ENCODE data around the gene PDPK1.
"Not testable (repeated sequence)": the region's sequence is repeated elsewhere in the genome, so short reads cannot be mapped to it uniquely, and the experiment has no call there.

The PDPK1 gene

DNA sequence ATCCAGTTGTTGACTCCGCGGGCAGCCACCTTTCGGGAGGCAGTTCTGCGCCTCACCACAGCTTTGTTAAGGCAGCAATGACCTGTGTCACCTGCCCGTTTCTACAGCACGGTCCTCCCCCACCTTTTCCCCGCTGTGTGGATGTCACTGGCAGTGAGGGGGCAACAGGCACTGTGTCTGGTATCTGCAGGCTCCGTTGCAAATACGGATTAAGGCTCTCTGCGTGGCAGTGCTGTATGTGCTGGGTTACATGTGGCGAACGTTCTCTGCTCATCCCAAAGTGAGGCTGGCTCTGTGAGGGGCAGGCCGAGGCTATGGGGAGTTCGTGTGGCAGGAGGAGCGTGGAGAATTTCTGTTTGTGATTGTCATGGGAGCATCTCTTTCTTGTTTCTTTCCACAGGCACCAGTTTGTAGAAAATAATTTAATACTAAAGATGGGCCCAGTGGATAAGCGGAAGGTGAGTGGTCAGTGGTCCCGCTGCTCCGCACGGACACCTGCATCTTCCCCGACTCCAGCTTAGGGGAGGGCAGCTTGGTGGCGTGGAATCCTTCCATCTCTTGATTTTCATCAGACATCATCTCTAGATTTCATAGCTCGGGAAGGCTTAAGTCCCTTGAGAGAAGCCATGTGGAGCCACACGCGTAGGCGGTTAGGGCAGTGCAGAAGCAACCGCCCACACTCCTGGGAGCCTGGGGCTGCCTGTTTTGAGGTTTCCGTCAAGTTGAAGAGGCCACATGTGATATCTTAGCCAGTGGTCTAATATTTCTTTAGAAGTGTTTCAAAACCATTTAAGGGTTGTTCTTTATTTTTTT, 57.8 kb downstream of the PDPK1 start:
- no peak for FAIRE-seq

DNA sequence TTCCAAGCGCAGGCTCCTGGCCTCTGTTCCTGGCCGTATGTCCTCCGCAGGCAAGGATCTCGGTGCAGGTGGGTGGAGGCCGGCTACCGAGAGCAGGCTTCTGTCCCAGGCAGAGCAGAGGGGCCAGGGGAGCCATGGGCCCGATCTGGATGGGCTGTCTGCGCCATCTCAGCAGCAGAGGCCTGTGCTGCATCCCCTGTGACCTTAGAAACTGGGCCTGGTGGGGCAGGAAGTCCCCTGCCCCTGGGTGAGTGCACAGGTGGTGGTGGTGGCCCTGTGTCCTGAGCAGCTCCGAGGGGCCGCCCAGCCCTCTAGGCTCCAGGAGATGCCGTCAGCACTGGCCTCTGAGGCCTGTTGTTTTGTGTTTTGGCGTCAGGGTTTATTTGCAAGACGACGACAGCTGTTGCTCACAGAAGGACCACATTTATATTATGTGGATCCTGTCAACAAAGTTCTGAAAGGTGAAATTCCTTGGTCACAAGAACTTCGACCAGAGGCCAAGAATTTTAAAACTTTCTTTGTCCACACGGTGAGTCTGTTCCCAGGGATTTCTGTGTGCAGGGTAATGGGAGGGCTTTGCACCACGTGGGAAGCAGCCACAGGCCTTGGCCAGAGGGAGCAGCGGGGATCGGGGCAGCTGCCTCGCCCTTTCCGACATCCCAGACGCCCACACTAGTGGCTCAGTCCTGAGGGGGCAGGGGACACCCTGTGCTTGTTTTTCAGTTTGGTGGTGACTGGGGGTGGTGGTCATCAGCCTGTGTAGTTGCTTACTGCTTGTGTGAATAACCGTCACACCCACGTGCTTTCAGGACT, 59.1 kb downstream of the PDPK1 start:
- no peak for FAIRE-seq

DNA sequence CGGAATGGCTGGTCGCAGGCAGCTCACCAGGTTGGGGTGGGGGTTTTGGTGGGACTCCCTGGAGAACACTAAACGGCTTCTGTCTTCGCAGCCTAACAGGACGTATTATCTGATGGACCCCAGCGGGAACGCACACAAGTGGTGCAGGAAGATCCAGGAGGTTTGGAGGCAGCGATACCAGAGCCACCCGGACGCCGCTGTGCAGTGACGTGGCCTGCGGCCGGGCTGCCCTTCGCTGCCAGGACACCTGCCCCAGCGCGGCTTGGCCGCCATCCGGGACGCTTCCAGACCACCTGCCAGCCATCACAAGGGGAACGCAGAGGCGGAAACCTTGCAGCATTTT, 59.7 kb downstream of the PDPK1 start:
- no peak for FAIRE-seq

DNA sequence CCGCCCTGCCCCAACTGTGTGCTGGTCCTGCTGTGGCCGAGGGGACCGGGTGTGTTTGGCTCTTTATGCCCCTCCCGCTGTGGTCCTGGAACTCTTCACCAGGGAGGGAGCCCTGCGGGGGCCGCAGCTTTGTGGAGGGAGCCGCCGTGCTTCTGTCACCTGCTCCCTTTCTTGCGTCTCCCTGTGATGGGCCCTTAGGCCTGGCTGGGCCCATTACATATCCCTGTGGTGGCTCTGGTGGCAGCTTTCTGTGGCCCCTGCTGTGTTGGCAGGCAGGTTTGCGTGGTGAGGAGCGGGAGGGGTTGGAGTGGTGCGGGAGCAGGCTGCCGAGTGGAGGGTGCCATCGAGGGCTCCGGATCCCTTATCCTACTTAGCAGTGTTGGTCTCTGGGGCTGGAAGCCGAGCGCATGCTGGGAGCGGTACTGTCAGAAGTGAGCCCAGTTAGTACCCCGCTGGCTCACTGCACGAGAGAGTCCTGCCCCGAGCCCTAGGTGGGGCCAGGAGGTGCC, 60.4 kb downstream of the PDPK1 start:
- no peak for FAIRE-seq

DNA sequence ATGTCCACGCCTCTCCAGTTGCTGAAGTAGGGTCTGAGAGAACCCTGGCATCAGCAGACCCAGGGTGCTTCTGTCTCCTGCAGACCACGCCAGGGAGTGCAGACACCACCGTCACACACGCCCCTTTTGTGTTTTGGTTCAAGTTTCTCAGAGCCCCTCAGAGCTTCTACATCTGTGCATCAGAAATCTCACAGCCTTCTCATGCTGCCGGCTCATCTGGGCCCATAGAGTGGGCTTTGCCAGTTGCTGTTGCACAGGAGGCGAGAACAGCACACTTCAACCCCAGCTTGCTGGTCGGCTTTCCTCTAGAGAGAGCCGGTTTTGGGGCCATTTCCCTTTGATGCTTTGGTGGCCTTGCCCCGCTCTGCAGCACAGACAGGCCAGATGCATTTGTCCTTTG, 60.9 kb downstream of the PDPK1 start:
- no peak for FAIRE-seq

DNA sequence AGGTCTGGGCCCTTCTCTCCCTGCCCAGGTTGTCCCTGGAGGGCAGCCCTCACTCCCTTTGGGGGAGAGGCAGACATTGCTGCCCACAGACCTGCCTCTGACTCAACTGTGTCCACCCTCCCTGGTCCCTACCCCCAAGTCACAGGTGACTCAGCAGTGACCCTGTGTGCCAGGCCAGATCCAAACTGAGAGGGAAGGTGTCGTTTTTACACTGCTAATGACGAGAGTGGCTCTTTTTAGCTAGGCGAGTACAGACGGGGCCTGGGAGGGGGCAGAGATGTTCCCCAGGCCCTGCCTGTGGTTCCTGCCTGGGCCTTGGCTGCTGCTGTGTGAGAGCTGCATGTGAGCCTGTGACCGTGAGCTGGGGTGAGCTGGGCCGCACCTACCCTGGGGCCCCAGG, 61.3 kb downstream of the PDPK1 start:
- not testable (repeated sequence) for FAIRE-seq

- FAIRE-seq: not testable (repeated sequence)
These were observed 62.0 kb downstream of the PDPK1 start for GRCh38 chr16:2599785-2600184.

DNA sequence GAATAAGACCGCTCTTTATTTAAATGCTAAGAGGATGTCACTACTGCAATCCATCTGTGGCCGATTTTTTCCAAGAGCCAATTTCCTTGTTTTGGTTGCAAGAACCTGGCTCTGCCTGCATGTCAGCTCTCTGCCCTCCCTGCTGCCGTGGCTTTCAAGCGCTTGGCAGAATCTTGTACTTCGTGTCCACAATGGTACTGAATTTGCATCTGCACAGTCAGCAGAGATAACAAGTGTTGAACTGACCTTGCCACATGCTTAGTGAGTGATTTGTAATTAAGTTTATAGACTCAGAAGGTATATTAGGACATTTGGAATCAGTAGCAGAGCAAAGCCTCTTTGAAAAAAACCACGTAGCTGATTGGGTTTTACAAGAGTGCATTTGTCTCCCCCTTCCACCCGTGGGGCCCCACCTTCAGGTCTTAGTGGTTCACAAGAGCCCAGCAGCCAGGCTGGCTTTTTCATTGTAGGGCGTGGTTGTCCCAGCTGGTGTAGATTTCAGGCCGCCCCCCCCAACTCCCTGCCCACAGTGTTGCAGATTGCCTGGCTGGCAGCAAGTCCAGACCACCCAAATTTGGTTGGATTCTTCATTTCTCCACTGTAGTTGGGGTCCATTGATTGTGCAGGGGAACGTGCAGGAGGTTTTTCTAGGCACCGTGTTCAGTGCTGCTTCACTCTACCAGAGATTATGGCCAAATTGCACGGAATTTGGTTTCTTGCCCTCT, 63.6 kb downstream of the PDPK1 start:
- FAIRE-seq: not testable (repeated sequence)

DNA sequence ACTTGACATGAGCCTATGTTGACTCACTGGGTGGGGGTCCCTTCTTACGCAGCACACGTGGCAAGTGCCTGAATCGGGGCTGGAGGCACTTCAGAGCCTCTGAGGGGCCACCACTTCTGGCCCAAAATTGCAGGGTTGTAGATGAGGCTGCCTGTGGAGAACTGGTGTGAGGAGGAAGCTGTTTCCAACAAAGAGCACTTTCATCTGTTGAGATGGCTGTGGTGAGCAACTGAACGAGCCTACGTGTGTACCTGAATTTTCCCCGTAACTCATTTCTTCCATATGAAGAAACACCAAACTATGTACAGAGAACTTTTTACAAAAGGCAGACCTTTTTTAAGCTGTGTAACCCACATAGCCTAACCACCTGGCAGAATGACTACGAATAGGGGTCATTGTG, 64.4 kb downstream of the PDPK1 start:
- FAIRE-seq: not testable (repeated sequence)

GRCh38 chr16:2603165-2604015, 65.6 kb downstream of the PDPK1 start:
- FAIRE-seq: no peak

DNA sequence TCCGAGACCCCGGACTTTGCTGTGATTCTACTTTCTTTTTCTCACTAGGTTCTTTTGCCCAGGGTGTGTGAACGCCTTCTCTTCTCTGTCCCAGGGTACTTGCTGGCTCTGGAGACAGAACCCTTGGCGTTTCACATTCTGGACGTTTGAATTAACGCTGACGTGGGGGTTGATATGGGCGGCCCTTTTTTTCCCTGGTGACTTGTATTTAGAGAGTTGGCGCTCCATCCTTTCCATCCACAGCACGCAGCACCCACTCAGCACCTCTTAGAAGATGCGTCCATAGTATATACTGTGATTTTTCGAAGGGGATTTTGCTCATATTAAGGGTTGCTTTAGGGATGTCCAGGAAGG, 66.2 kb downstream of the PDPK1 start:
- FAIRE-seq: not testable (repeated sequence)

DNA sequence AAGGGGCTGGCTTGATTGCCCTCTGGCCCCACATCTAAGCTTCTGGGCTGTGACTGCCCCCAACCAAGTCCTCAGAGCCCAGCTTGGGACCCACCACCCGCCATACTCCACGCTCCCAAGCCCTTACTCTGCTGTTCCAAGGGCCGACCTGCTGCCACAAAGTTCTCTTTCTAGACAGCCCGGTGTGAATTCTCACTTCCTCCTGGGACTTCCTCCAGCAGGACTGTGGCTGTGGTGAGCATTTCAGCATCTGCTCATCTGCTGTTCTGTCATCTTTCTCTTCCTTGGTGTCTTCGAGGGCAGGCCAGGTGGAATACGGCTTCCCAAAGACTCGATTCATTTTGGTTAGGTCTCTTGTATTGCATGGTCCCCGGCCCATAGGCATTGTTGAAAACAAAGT, 69.0 kb downstream of the PDPK1 start:
- FAIRE-seq: not testable (repeated sequence)

GRCh38 chr16:2609345-2609744, 71.5 kb downstream of the PDPK1 start:
- FAIRE-seq: not testable (repeated sequence)

DNA sequence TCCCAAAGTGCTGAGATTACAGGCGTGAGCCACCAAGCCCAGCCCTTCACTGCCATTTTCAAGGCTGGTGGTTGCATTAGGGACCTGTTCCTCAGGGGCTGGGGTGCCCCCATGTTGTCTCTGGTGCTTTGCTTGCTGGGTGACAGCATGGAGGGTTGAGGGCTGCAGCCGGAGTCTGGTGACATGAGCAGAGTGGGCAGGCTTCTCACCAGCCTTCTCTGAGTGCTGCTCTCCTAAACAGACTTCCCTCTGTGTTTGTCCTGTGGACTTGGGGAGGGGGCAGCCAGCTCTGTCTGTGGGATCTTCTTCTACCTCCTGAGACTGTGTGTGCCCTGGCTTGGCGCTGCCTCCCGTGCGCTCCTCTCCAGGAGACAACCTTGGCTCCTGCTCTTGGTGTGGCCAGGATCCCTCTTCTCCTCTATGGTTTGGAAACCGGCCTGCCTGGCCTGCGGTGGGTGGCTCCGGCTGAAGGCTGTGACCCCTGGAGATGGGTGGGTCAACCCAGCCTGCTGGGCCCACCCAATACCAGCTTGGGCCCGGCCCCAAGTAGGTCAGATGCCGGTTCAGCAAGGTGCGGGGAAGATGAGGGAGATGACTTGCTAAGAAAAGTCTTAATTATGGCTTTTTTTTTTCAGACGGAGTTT, 72.1 kb downstream of the PDPK1 start:
- FAIRE-seq: no peak

DNA sequence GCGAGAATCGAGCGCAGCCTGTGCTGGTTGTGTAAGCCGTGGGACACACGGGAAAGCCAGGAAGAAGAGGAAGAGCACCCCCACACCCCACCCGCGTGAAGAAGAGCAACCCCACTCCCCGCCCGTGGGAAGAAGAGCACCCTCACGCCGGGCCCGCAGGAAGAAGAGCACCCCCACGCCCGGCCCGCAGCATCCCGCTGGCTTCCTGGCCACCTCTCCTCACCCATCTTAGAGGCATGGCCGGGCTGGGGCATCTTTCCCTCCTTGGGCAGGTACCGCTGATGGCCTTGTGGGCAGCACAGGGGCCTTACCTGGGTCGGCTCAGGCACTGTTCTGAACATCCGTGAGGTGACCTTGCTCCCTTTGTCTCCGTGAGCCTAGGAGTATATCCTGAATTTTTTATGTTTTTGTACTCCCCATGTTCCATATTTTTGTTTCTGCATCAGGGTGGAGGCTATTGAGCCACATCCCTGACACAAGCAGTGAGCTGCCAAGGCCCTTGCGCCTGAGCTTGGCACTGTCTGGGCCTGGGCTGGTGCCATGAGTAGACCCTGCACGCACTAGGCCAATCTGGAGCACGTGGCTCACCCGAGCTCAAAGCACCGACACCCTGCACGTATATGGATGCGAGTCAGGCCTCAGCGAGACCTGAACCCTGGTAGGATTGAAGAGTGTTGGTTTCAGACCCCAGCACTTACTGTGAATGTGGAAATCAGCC, 73.1 kb downstream of the PDPK1 start:
- no peak for FAIRE-seq

GRCh38 chr16:2611499-2611862, 73.7 kb downstream of the PDPK1 start:
- no peak for FAIRE-seq

DNA sequence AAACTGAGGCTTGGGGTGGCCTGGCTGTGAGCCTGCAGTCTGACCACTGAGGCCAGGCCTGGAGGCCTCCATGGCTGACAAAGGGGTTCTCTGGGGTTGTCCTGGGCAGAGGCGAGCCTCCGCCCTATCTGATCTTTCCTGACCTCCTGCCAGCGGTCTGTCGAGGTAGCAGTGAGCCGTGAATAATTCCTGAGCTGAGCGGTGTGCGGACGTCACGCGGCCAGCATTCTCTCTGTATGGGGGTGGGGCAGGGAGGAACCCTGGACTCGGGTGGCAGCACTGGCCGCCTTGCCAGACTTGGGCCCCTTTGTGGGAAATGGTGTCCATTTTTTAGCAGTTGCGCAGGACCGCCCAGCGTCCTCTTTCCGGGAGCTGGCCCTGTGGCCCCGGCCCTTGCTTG, 74.1 kb downstream of the PDPK1 start:
- FAIRE-seq: not testable (repeated sequence)

DNA sequence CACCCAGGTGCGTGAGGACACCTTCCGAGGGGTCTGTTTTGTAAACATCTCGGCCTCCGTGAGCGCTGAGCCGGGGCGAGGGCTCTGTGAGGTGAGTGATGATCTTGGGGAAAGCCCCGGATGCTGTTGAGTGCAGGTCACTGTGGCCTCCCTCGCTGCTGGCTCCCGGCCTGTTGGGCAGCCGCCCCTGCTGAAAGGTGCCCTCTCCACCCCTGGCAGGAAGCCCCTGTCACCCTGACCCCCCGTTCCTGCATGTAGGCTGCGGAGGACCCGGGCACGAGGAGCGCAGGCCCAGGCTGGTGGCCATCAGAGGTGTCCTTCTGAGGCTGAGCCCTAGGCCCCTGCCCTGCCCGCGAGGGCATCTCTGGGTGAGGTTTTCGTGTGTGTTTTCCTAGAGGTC, 75.4 kb downstream of the PDPK1 start:
- FAIRE-seq: not testable (repeated sequence)

GRCh38 chr16:2614761-2615191, 77.0 kb downstream of the PDPK1 start:
- no peak for FAIRE-seq

DNA sequence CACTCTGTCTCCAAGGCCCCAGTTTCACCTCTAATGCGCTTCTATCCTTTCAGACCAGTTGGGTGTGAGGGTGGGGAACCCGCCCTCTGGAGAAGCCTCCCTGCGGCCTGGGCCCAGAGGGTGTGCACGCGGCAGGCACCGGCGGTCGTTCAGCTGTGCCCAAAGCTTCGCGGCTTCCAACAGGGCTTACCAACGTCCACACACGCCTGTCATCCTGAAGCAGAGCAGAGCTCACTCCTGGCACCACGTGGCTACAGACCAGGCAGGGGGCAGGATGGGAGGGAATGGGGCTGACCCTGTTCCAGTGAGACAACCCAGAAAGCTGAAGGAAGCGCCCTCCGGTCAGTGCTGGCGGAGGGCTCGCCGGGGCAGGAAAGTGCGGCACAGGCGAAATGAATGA, 81.1 kb downstream of the PDPK1 start:
- FAIRE-seq: not testable (repeated sequence)

GRCh38 chr16:2619628-2620027, 81.8 kb downstream of the PDPK1 start:
- not testable (repeated sequence) for FAIRE-seq
